ENCODE results near the gene VAMP1. TPM values are rescaled to one million over a fixed set of nuclear protein-coding genes. Genes with fewer than 3 reads are reported as not detected.

The VAMP1 gene
- total RNA-seq, 1 experiment from 2014 or later, result 9.1 TPM

DNA sequence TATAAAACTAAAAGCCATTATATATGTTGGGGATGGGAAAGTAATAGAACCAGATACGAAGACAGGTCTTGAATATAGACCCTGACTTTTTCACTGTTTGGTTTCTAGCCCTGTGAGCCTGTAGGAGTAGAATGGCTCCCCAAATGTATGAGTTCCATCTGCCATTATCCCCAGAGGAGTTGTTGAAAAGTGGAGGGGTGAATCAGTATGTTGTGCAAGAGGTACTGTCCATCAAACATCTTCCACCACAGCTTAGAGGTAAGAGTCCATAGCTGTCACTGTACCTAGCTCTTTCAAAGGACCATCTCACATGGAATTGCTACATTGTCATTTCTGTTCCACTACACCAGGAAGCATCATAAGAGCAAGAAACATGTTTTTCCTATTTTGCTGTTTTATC, 24.5 kb upstream of the VAMP1 start:
- Histone ChIP-seq H3K9me3 (ENCODE audit: insufficient read depth, low read depth) (no peaks in the 10 kb centered on the region), H3F3A (ENCODE audit: insufficient read depth, low read depth) (peaks cover 27% of the 10 kb centered on the region; the same call in 1 of the 2 replicates), H3K4me2 (peak overlapping the region; percentile 93), H2AFZ (no peak overlapping the region), H3K4me3 (peak overlapping the region; percentile 87), H3K36me3 (ENCODE audit: low read depth) (peaks cover 51% of the 10 kb centered on the region), H3K27ac (no peak overlapping the region), H3K4me1 (replicated peaks; ENCODE audit: insufficient read depth) (peaks cover 24% of the 10 kb centered on the region), H3K27me3 (ENCODE audit: insufficient read depth, low read depth) (no peaks in the 10 kb centered on the region), H4K20me1 (ENCODE audit: insufficient read depth) (peaks cover 5% of the 10 kb centered on the region; the same call in 1 of the 2 replicates), H3K9me2 (ENCODE audit: insufficient read depth) (no peaks in the 10 kb centered on the region), H3K79me2 (ENCODE audit: low read depth) (peaks cover 74% of the 10 kb centered on the region)
- ChIA-PET POLR2A (ENCODE audit: unreplicated experiment) (interaction anchor here (0.5 to 0.8 kb wide), 4 partner anchors 44 to 1433 kb away, joined by 3 to 8 read pairs (median 3); no protein-coding TSS in a partner anchor), CTCF (no interaction called here)
- no peak for TF ChIP-seq EZH2 (IDR thresholded peaks at IDR 0.05; ENCODE audit: low read depth)
- 0 out of 2 replicates have a peak, but pooled peaks have one; percentile 1 for TF ChIP-seq CTCF (conservative IDR thresholded peaks at IDR 0.05)
- intact Hi-C loops (cut with micrococcal nuclease; ENCODE audit: unreplicated experiment), result loop anchor here (5.0 kb wide), 1 partner anchor 118 kb away; the partner anchor contains the start of gene SCNN1A
- no TSS peak for BruUV-seq (replicated peaks)
- no peak for DNase-seq

- H3K4me3 ChIP-seq, result peak overlapping the region; percentile 87
- peaks cover 67% of the 10 kb centered on the region for H3K79me2 ChIP-seq (ENCODE audit: low read depth)
- H3K9me2 ChIP-seq (ENCODE audit: insufficient read depth), result no peaks in the 10 kb centered on the region
- intact Hi-C loops (cut with micrococcal nuclease; ENCODE audit: unreplicated experiment), result loop anchor here (5.0 kb wide), 1 partner anchor 117 kb away; the partner anchor contains the start of gene SCNN1A
- peak overlapping the region; percentile 93 for H3K4me2 ChIP-seq
- H2AFZ ChIP-seq, result peak overlapping the region; percentile 35; the same call in 1 of the 2 replicates
- H3K9me3 ChIP-seq (ENCODE audit: insufficient read depth, low read depth), result no peaks in the 10 kb centered on the region
- BruUV-seq (replicated peaks), result TSS peak; percentile 57
- TF ChIP-seq CTCF (conservative IDR thresholded peaks at IDR 0.05) (no peak), EZH2 (IDR thresholded peaks at IDR 0.05; ENCODE audit: low read depth) (no peak)
- CTCF ChIA-PET, result no interaction called here
- no peaks in the 10 kb centered on the region for H3K27me3 ChIP-seq (ENCODE audit: insufficient read depth, low read depth)
- H3K36me3 ChIP-seq (ENCODE audit: low read depth), result peaks cover 45% of the 10 kb centered on the region
- H3K4me1 ChIP-seq (replicated peaks; ENCODE audit: insufficient read depth), result peaks cover 24% of the 10 kb centered on the region
- peaks cover 24% of the 10 kb centered on the region; the same call in 1 of the 2 replicates for H3F3A ChIP-seq (ENCODE audit: insufficient read depth, low read depth)
- peaks cover 5% of the 10 kb centered on the region; the same call in 1 of the 2 replicates for H4K20me1 ChIP-seq (ENCODE audit: insufficient read depth)
- DNase-seq, result no peak
- no peak overlapping the region for H3K27ac ChIP-seq
- POLR2A ChIA-PET (ENCODE audit: unreplicated experiment), result interaction anchor here (0.6 to 0.8 kb wide), 2 partner anchors 44 to 46 kb away, joined by 3 to 8 read pairs; no protein-coding TSS in a partner anchor
Measured at GRCh38 chr12:6494258-6494743, 23.8 kb upstream of the VAMP1 start.

GRCh38 chr12:6493497-6494257, 23.2 kb upstream of the VAMP1 start, which contains the start of gene NCAPD2:
TSS of gene NCAPD2 (plus strand) at chr12:6494102. CDS start at chr12:6495099, 997 bp downstream.
- peak within 1 kb of the TSS; percentile 87 for H3K4me3 ChIP-seq

More at GRCh38 chr12:6493497-6494257, 23.2 kb upstream of the VAMP1 start, which contains the start of gene NCAPD2:
- Histone ChIP-seq H3K27me3 (ENCODE audit: insufficient read depth, low read depth) (no peaks in the 10 kb centered on the region), H3F3A (ENCODE audit: insufficient read depth, low read depth) (peaks cover 18% of the 10 kb centered on the region; the same call in 1 of the 2 replicates), H3K36me3 (ENCODE audit: low read depth) (peaks cover 38% of the 10 kb centered on the region), H3K9me2 (ENCODE audit: insufficient read depth) (no peaks in the 10 kb centered on the region), H3K4me2 (peak within 1 kb of the TSS; percentile 93), H3K9me3 (ENCODE audit: insufficient read depth, low read depth) (no peaks in the 10 kb centered on the region), H3K79me2 (ENCODE audit: low read depth) (peaks cover 61% of the 10 kb centered on the region), H3K27ac (peak within 1 kb of the TSS; percentile 85), H2AFZ (peak within 1 kb of the TSS; percentile 91), H3K4me1 (replicated peaks; ENCODE audit: insufficient read depth) (peaks cover 24% of the 10 kb centered on the region), H4K20me1 (ENCODE audit: insufficient read depth) (peaks cover 5% of the 10 kb centered on the region; the same call in 1 of the 2 replicates)
- CTCF ChIA-PET, result interaction anchor here (0.8 kb wide), 1 partner anchor 28 kb away, joined by 4 read pairs; no protein-coding TSS in a partner anchor
- BruUV-seq (replicated peaks), result no TSS peak
- TF ChIP-seq EZH2 (IDR thresholded peaks at IDR 0.05; ENCODE audit: low read depth), result no peak
- TF ChIP-seq CTCF (conservative IDR thresholded peaks at IDR 0.05), result peak; percentile 46; the same call in 1 of the 2 replicates
- POLR2A ChIA-PET (ENCODE audit: unreplicated experiment), result interaction anchor here (0.5 to 1.2 kb wide), 12 partner anchors 23 to 440 kb away, joined by 3 to 9 read pairs (median 4); partner anchors contain the start of genes LTBR, TNFRSF1A and VAMP1
- peak; percentile 93 to 98 for DNase-seq
- intact Hi-C loops (cut with micrococcal nuclease; ENCODE audit: unreplicated experiment), result loop anchor here (1.0 to 5.0 kb wide), 5 partner anchors 22 to 116 kb away; partner anchors contain the start of gene SCNN1A
